ENCODE results near the gene ENHO. TPM values are rescaled to one million over a fixed set of nuclear protein-coding genes. Genes with fewer than 3 reads are reported as not detected.
"Not testable (repeated sequence)": the region's sequence is repeated elsewhere in the genome, so short reads cannot be mapped to it uniquely, and the experiment has no call there.

The ENHO gene
- total RNA-seq, 4 donors from 2014 or later: 0.50 to 2.0 (median 1.1) TPM; not detected in 1

DNA sequence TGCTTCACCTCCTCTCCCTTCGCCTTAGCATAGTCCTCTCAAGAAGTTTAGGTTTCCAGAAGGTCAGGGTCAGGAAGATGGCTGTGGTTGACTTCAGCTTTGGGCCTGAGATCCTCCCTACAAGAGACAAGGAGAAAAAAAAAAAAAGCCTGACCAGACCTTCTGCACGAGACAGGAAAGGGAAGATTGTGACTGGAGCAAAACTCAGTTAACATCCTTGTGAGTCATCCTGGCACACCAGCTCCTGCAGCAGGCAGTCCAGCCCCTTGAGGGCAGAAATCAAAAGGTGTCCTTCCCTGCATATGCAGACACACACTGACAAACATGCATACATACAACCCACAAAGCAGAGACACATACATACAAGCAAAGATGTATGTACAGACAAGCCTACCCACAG, 18.0 kb upstream of the ENHO start:
- Histone ChIP-seq H3K27ac (replicated peaks in 1 of 4) (no peak overlapping the region), H3K4me1 (no peaks in the 10 kb centered on the region), H3K36me3 (no peaks in the 10 kb centered on the region), H3K27me3 (peaks cover 0 to 19% (median 0%) of the 10 kb centered on the region in 4 donors), H3K4me3 (no peak overlapping the region), H3K9me3 (no peaks in the 10 kb centered on the region)
- intact Hi-C loops (cut with DNase I): no loop called here
- TF ChIP-seq POLR2AphosphoS5 (IDR thresholded peaks at IDR 0.05): no peak
- TF ChIP-seq, protein P1, sequence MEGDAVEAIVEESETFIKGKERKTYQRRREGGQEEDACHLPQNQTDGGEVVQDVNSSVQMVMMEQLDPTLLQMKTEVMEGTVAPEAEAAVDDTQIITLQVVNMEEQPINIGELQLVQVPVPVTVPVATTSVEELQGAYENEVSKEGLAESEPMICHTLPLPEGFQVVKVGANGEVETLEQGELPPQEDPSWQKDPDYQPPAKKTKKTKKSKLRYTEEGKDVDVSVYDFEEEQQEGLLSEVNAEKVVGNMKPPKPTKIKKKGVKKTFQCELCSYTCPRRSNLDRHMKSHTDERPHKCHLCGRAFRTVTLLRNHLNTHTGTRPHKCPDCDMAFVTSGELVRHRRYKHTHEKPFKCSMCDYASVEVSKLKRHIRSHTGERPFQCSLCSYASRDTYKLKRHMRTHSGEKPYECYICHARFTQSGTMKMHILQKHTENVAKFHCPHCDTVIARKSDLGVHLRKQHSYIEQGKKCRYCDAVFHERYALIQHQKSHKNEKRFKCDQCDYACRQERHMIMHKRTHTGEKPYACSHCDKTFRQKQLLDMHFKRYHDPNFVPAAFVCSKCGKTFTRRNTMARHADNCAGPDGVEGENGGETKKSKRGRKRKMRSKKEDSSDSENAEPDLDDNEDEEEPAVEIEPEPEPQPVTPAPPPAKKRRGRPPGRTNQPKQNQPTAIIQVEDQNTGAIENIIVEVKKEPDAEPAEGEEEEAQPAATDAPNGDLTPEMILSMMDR (IDR thresholded peaks at IDR 0.05): no peak
- TF ChIP-seq POLR2A (IDR thresholded peaks at IDR 0.05; ENCODE audit: low read depth): no peak
- no peak for TF ChIP-seq EP300 (IDR thresholded peaks at IDR 0.05)
- 56% methylated on average over 2 of the region's 2 CpGs for WGBS
- DNase-seq (ENCODE audit: extremely low spot score): no peak

DNA sequence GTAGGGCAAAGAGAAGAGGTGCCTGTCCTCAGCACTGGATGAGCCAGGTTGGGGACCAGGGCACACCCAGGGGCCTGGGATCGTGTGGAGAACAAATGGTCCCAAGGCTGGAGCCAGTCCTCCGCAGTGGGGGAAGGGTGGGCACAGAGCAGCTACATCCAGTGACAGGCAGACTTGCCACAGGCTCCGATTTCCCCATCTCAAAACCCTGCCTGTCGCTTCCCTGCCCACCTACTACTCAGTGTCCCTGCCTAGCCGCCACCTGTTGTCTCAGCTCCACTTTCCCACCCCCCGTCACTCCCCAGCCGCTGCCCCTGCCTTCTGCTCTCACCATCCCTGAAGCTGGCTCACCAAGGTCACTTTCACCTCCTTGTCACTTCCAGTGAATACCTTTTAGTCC, 13.9 kb upstream of the ENHO start:
- no peak for DNase-seq (ENCODE audit: extremely low spot score)
- no peak overlapping the region for H3K27ac ChIP-seq (replicated peaks in 1 of 4)
- peaks cover 0 to 6% (median 1%) of the 10 kb centered on the region in 4 donors for H3K9me3 ChIP-seq
- WGBS: 45% methylated on average over 7 of the region's 7 CpGs
- H3K36me3 ChIP-seq: no peaks in the 10 kb centered on the region
- peaks cover 0 to 38% (median 0%) of the 10 kb centered on the region in 4 donors for H3K27me3 ChIP-seq
- TF ChIP-seq POLR2A (IDR thresholded peaks at IDR 0.05; ENCODE audit: low read depth): no peak
- no peak for TF ChIP-seq POLR2AphosphoS5 (IDR thresholded peaks at IDR 0.05)
- no peak for TF ChIP-seq EP300 (IDR thresholded peaks at IDR 0.05)
- TF ChIP-seq, protein P1 (IDR thresholded peaks at IDR 0.05): no peak
- H3K4me1 ChIP-seq: no peaks in the 10 kb centered on the region
- H3K4me3 ChIP-seq: no peak overlapping the region
- intact Hi-C loops (cut with DNase I): no loop called here

DNA sequence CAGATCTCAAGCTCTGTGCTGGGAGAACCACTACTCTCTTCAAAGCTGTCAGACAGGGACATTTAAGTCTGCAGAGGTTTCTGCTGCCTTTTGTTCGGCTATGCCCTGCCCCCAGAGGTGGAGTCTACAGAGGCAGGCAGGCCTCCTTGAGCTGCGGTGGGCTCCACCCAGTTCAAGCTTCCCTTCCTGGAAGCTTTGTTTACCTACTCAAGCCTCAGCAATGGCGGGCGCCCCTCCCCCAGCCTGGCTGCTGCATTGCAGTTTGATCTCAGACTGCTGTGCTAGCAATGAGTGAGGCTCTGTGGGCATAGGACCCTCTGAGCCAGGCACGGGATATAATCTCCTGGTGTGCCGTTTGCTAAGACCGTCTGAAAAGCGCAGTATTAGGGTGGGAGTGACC, 9.3 kb upstream of the ENHO start:
- intact Hi-C loops (cut with DNase I); H3K4me3 ChIP-seq; H3K9me3 ChIP-seq; H3K36me3 ChIP-seq; DNase-seq (ENCODE audit: extremely low spot score); H3K4me1 ChIP-seq; H3K27ac ChIP-seq (replicated peaks in 1 of 4): not testable (repeated sequence)
- 91% methylated on average over 4 of the region's 8 CpGs for WGBS
- H3K27me3 ChIP-seq: peaks cover 0 to 32% (median 0%) of the 10 kb centered on the region in 4 donors

DNA sequence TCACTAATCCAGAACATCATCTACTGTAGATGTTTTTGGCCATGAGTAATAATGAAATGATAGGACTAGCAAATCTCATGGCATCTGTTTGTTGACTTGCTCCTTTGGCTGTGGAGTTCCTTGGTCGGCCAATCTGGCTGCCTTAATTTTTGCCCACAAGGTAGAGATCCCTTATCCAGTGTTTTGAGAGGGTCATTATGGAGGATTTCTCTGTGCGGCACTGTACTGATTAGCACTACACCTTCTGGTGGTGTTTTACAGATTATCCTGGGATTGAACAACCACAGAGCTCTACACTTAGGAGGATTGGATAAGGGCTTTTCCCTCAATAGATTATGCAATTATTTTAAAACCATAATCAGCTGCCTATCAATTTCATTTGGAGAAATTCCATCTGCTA, 3.2 kb upstream of the ENHO start:
- no peaks in the 10 kb centered on the region for H3K9me3 ChIP-seq
- no peak for DNase-seq (ENCODE audit: extremely low spot score)
- H3K27me3 ChIP-seq: no peaks in the 10 kb centered on the region
- TF ChIP-seq POLR2A (IDR thresholded peaks at IDR 0.05; ENCODE audit: low read depth) (no peak), POLR2AphosphoS5 (IDR thresholded peaks at IDR 0.05) (no peak)
- no peak overlapping the region for H3K27ac ChIP-seq (replicated peaks in 1 of 4)
- H3K4me1 ChIP-seq: peaks cover 8 to 16% (median 15%) of the 10 kb centered on the region in 4 donors
- 76% methylated on average over 2 of the region's 2 CpGs for WGBS
- H3K36me3 ChIP-seq: no peaks in the 10 kb centered on the region
- intact Hi-C loops (cut with DNase I): no loop called here
- no peak overlapping the region for H3K4me3 ChIP-seq

DNA sequence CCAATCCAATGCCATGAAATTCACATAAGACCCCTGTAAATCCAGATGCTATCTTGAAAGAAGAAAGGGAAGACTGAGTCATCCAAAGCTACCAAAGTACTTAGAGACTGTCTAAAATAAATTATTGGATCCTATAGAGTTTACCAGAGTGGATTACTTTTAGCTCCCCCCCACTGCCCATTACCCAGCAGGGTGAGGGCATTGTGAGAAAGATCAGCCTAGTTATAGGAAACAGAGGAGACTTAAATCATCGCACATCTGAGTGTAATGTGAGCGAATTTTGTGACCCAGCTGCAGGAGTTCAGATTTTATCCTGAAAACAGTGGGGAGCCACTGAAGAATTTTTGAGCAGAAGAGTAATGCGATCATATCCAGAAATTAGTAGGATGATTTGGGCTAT, 1.6 kb upstream of the ENHO start:
- no peak overlapping the region for H3K4me3 ChIP-seq
- intact Hi-C loops (cut with DNase I): no loop called here
- peaks cover 8 to 16% (median 15%) of the 10 kb centered on the region in 4 donors for H3K4me1 ChIP-seq
- H3K27ac ChIP-seq (replicated peaks in 1 of 4): no peak overlapping the region
- H3K27me3 ChIP-seq: no peaks in the 10 kb centered on the region
- TF ChIP-seq POLR2AphosphoS5 (IDR thresholded peaks at IDR 0.05) (no peak), EP300 (IDR thresholded peaks at IDR 0.05) (no peak), POLR2A (IDR thresholded peaks at IDR 0.05; ENCODE audit: low read depth) (no peak)
- TF ChIP-seq, protein P1 (IDR thresholded peaks at IDR 0.05): no peak
- DNase-seq (ENCODE audit: extremely low spot score): no peak
- WGBS: 88% methylated on average over 3 of the region's 3 CpGs
- H3K36me3 ChIP-seq: no peaks in the 10 kb centered on the region
- H3K9me3 ChIP-seq: no peaks in the 10 kb centered on the region

Measured in esophagus muscularis mucosa (tissue), 4 donors.